HG03064 (cell line): Measurements from ENCODE around the gene RFK.

ENCODE experiments used
- ATAC-seq: cut with Tn5 transposase; IDR thresholded peaks from one replicate; pipeline ENCODE4 v1.9.1; 2021; ENCODE audit warnings: low read depth; ENCODE audit not compliant: unreplicated experiment

The RFK gene

GRCh38 chr9:76413658-76414057, 19.4 kb upstream of the RFK start:
- no peak for ATAC-seq

DNA sequence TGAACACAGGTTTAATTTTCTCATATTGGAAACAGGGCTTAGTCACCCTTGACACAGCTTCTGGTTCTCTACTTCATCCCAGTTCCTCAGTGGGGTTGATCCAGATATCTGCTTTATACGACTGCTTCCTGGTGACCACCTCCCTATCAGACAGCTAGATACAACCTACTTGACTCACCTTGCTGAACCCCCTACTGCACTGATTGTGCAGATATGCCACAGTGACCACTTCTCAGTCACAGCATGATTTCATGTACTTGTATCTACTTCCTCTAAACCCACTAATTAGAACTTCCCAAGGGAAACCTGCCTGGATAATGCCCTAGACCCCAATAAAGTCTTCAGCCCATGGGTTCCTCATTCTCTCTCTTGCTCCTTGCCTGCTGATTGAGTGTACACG, 18.4 kb upstream of the RFK start:
- ATAC-seq: no peak

DNA sequence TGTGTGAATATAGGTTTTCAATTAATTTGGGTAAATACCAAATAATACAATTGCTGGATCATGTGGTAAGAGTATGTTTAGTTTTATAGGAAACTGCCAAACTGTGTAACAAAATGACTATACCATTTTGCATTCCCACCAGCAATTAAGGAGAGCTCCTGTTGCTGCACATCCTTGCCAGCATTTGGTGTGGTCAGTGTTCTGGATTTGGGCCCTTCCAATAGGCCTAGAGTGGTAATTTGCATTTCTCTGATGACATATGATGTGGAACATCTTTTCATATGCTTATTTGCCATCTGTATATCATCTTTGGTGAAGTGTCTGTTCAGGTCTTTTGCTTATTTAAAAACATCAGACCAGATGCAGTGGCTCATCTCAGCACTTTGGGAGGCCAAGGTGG, 11.6 kb upstream of the RFK start:
- ATAC-seq: no peak

DNA sequence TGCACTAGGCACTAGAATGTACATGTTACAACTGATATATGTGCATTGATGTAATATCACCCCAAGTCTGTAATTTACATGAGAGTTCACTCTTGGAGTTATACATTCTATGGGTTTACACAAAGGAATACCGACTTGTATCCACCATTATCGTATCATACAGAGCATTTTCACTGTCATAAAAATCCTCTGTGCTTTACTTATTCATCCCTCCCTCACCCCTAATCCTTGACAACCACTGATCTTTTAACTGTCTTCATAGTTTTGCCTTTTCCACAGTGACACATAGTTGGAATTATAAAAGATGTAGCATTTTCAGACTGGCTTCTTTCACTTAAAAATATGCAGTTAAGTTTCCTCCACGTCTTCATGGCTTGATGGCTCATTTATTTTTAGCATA, 11.1 kb upstream of the RFK start:
- ATAC-seq: no peak

GRCh38 chr9:76404401-76404800, 10.2 kb upstream of the RFK start:
- no peak for ATAC-seq

GRCh38 chr9:76403352-76403751, 9.1 kb upstream of the RFK start:
- ATAC-seq: peak; percentile 86

- ATAC-seq: no peak
Observed at GRCh38 chr9:76401580-76402354, 7.5 kb upstream of the RFK start.

GRCh38 chr9:76401176-76401575, 7.0 kb upstream of the RFK start:
- no peak for ATAC-seq

GRCh38 chr9:76400534-76401096, 6.4 kb upstream of the RFK start:
- no peak for ATAC-seq

GRCh38 chr9:76399856-76400255, 5.6 kb upstream of the RFK start:
- ATAC-seq: no peak

DNA sequence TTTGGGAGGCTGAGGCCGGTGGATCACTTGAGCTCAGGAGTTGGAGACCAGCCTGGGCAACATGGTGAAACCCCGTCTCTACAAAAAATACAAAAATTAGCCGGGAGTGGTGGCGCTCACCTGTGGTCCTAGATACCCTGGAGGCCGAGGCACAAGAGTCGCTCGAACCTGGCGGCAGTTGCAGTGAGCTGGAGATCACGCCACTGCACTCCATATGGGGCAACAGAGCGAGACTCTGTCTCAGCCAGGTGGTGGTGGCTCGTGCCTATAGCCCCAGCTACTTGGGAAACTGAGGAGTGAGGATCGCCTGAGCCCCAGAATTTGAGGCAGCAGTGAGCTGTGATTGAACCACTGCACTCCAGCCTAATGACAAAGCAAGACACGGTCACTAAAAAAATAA, 2.4 kb upstream of the RFK start:
- no peak for ATAC-seq

GRCh38 chr9:76396144-76396543, 1.9 kb upstream of the RFK start:
- no peak for ATAC-seq

DNA sequence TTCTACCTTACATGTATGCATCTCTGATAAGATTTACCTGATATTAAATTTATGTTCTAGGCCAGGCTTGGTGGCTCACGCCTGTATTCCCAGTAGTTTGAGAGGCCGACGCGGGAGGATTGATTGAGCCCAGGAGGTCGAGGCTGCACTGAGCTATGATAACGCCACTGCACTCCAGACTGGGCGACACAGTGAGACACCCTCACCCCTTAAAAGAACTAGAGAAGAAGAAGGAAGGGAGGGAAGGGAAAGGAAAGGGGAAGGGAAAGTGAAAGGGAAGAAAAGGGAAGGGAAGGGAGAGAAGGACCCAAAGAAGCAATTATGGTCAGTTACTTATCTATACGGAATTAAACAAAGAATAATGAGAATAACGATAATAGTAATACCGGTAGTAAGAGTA, 1.2 kb upstream of the RFK start:
- no peak for ATAC-seq

GRCh38 chr9:76394960-76395252, 680 bp upstream of the RFK start:
- peak; percentile 37 for ATAC-seq

DNA sequence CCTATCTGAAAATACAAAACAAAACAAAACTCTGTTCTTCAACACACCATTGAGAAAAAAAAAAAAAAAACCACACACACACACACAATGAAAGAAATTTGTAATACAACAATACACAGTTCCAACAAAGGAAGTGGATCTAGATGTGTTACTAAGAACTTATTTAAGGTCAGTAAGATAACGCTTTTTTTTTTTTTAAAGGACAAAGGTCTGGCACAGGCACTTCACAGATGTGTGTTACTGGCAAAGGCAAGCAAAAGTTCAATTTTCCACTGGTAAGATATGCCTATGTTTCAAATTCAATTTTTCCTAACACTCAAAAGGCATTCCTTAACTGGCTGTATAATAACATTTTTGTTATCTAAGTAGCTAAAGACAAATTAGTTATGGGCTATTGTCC, 3.6 kb downstream of the RFK start:
- ATAC-seq: no peak

GRCh38 chr9:76379494-76379893, 14.7 kb downstream of the RFK start:
- ATAC-seq: no peak

DNA sequence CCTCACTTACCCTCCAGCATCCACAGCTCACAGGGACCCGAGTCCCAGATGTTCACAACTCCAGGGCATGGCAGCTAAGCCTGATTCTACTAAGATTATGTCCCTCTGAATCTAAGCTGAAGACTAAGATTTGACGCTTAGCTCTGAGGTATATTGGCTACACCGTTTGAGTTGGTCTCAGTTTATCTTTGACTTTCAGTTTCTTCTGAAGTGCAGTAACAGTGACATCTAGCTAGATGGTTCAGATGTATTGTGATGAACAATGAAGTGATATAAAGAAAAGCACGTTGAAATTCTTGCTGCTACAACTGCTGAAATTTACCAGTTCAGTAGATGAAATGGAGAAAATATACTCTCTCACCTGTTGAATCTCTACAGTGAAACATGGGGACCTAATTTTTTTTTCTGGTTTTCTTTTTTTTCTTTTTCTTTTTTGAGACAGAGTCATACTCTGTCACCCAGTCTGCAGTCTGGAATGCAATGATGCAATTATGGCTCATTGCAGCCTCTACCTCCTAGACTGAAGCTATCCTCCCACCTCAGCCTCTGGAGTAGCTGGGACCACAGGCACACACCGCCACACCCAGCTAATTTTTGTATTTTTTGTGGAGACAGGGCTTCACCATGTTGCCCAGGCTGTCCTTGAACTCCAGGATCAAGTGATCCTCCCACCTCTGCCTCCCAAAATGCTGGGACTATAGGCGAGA, 15.7 kb downstream of the RFK start:
- no peak for ATAC-seq

- no peak for ATAC-seq
Observed at GRCh38 chr9:76377791-76378190, 16.4 kb downstream of the RFK start.

DNA sequence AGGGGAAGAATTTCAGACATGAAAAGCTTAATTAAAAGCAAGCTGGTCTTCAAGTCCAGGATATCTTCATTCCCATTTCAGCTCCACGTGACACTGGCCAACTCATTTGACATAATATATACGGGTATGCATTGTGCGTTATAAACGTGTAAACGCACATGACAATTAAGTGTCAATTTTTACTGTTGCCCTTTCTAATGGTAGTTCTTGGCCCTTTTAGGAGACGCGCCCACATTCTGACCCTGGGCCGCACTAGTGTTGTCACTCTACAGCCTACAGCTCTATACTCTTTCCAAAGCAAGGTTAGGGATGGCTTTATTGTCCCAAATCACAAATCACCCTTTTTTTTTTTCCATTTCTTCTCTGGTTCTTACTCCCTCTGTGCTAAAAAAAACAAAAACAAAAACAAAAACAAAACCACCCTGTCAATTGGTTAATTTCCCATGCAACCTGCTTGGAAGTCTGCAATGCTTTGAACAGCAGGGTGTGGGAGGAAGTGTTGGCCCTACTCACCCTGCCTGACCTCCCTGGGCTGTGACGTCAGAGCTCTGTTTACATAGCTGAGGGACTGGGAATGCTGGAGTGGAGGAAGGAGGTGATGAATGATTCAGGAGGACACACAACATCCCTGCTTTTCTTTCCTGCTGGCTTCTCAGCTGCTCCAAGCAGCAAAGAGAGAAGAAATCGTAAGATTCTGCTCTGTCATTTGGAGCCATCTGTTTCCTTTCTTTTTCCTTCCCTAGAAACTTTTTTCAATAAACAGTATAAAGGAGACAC, 19.3 kb downstream of the RFK start:
- ATAC-seq: no peak

- no peak for ATAC-seq
Observed at GRCh38 chr9:76373784-76374474, 20.3 kb downstream of the RFK start.
